Measurements from ENCODE around the gene PGLYRP4.

- TF ChIP-seq RAD21 (IDR thresholded peaks at IDR 0.05; ENCODE audit: low read length) (no peak), POLR2A (IDR thresholded peaks at IDR 0.05; ENCODE audit: low read depth, low read length) (no peak), CTCF (conservative IDR thresholded peaks at IDR 0.05; ENCODE audit: low read depth, low read length) (no peak), RCOR1 (IDR thresholded peaks at IDR 0.05; ENCODE audit: insufficient replicate concordance, low read length) (no peak), MXI1 (IDR thresholded peaks at IDR 0.05; ENCODE audit: borderline replicate concordance, low read depth, low read length) (no peak), RFX5 (IDR thresholded peaks at IDR 0.05; ENCODE audit: low read depth, low read length) (no peak), MAFK (IDR thresholded peaks at IDR 0.05; ENCODE audit: low read depth, low read length) (no peak), CEBPB (IDR thresholded peaks at IDR 0.05; ENCODE audit: low read depth, low read length) (no peak), ELK1 (IDR thresholded peaks at IDR 0.05; ENCODE audit: borderline replicate concordance, low read depth, low read length) (no peak), SMC3 (IDR thresholded peaks at IDR 0.05; ENCODE audit: low read depth, low read length) (no peak), NFE2L2 (IDR thresholded peaks at IDR 0.05; ENCODE audit: low read depth, low read length) (no peak), FOS (IDR thresholded peaks at IDR 0.05; ENCODE audit: low read depth, low read length) (no peak), USF2 (IDR thresholded peaks at IDR 0.05; ENCODE audit: low read depth, low read length) (no peak)
These were observed 15.0 kb upstream of the PGLYRP4 start for GRCh38 chr1:153363641-153364040.
